ENCODE results near the gene TMPRSS4. TPM values are rescaled to one million over a fixed set of nuclear protein-coding genes. Genes with fewer than 3 reads are reported as not detected.

TMPRSS4 gene
- total RNA-seq, 1 donor from 2014 or later, result not detected

DNA sequence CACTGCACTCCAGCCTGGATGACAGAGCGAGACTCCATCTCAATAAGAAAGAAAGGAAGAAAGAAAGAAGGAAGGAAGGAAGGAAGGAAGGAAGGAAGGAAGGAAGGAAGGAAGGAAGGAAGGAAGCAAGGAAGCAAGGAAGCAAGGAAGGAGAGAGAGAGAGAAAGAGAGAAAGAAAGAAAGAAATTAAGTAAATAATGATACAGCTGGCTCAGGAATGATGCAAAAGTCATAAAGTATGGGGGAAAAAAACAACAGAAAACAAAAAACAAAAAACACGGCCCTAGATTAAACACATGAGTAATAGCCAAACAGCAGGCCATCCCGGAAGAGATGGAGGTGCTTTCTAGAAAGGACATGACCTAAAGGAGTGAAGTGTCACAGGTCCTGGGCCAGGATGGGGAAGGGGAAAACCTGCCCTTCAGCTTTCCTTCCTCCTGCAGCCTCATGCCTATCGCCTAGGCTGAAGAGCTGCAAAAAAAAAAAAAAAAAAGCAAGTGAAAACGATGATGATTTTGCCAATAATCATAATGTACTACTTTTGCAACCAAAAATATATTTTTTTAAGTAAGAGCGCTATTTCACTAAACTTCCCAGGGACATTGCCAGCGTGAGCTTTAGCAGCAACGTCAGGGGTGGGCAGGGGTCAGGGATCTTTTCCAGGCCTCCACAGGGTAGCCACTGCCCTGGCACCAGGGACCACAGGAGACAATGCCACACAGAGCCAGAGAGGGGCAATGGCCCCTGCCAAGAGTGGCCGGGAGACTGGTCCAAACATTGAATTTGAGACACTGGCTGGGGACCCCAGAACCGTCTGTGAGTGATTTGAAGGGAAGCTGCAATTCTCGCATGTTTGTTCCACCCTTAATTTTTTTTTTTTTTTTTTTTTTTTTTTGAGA lies 28.2 kb upstream of the TMPRSS4 start:
- no peak overlapping the region for H3K27ac Mint-ChIP-seq (ENCODE audit: unreplicated experiment)
- TF ChIP-seq, protein P1, sequence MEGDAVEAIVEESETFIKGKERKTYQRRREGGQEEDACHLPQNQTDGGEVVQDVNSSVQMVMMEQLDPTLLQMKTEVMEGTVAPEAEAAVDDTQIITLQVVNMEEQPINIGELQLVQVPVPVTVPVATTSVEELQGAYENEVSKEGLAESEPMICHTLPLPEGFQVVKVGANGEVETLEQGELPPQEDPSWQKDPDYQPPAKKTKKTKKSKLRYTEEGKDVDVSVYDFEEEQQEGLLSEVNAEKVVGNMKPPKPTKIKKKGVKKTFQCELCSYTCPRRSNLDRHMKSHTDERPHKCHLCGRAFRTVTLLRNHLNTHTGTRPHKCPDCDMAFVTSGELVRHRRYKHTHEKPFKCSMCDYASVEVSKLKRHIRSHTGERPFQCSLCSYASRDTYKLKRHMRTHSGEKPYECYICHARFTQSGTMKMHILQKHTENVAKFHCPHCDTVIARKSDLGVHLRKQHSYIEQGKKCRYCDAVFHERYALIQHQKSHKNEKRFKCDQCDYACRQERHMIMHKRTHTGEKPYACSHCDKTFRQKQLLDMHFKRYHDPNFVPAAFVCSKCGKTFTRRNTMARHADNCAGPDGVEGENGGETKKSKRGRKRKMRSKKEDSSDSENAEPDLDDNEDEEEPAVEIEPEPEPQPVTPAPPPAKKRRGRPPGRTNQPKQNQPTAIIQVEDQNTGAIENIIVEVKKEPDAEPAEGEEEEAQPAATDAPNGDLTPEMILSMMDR (IDR thresholded peaks at IDR 0.05; ENCODE audit: partially characterized antibody, unreplicated experiment), result no peak
- H3K27me3 Mint-ChIP-seq (ENCODE audit: unreplicated experiment), result peaks cover 4% of the 10 kb centered on the region
- H3K9me3 Mint-ChIP-seq (ENCODE audit: unreplicated experiment), result no peaks in the 10 kb centered on the region
- no peak overlapping the region for H3K4me3 Mint-ChIP-seq (ENCODE audit: unreplicated experiment)
- H3K36me3 Mint-ChIP-seq (ENCODE audit: unreplicated experiment), result no peaks in the 10 kb centered on the region
- H3K4me1 Mint-ChIP-seq (ENCODE audit: low read depth, unreplicated experiment), result no peaks in the 10 kb centered on the region
- no peak for DNase-seq

DNA sequence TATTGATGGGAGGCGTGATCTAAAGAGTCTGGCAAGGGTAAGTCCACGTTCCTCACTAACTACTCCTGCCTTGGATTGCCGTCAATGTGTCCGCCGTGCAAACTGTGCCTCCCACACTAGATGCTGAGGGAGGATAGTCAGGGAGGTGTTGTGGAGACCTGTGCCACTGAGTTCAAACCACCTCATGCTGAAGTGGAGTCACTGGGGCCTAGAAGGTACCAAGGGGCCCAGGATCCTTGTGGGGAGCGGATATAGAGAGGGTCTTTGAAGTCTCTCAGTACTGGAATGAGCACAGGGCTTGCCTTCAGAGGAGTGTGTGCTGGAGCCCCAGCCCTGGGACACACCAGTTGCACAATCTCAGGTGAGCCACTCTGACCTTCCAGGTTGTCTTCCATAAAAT lies 27.1 kb upstream of the TMPRSS4 start:
- H3K36me3 Mint-ChIP-seq (ENCODE audit: unreplicated experiment), result no peaks in the 10 kb centered on the region
- no peak overlapping the region for H3K27ac Mint-ChIP-seq (ENCODE audit: unreplicated experiment)
- H3K27me3 Mint-ChIP-seq (ENCODE audit: unreplicated experiment), result peaks cover 2% of the 10 kb centered on the region
- H3K9me3 Mint-ChIP-seq (ENCODE audit: unreplicated experiment), result no peaks in the 10 kb centered on the region
- H3K4me1 Mint-ChIP-seq (ENCODE audit: low read depth, unreplicated experiment), result no peaks in the 10 kb centered on the region
- no peak overlapping the region for H3K4me3 Mint-ChIP-seq (ENCODE audit: unreplicated experiment)
- TF ChIP-seq, protein P1 (IDR thresholded peaks at IDR 0.05; ENCODE audit: partially characterized antibody, unreplicated experiment), result no peak
- DNase-seq, result no peak

DNA sequence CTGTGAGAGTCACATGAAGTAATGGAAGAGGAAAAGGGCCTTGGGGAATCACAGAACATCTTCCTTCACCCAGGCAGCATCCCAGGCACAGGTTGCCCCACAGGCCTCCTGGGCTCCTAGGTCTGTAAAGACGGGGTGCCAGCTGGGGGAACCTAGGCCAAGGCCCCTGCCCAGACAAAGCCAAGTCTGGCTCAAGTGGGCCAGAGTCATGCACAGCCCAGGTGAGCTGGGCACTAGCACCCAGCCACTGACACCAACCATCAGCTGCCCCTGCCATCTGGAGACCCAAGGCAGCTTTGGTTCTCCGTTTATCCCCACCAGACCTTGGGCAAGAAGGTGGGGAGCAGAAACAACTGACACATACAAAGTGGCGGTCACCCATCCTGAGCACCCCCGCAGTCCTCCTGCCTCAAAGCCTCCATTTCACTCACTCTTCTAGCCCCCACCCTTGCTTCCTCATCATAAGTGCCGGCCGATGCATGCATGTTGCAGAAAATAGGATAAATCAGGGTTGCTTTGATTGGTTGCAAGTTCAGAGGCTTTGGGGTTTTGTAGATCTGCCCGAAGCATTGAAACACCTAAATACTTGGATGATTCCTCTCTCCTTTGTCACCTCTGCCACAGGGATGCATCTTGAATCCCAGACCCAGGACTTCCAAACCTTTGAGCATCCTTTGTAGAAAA lies 26.5 kb upstream of the TMPRSS4 start:
- H3K36me3 Mint-ChIP-seq (ENCODE audit: unreplicated experiment), result no peaks in the 10 kb centered on the region
- no peak for DNase-seq
- no peaks in the 10 kb centered on the region for H3K4me1 Mint-ChIP-seq (ENCODE audit: low read depth, unreplicated experiment)
- no peak overlapping the region for H3K27ac Mint-ChIP-seq (ENCODE audit: unreplicated experiment)
- no peak overlapping the region for H3K4me3 Mint-ChIP-seq (ENCODE audit: unreplicated experiment)
- H3K27me3 Mint-ChIP-seq (ENCODE audit: unreplicated experiment), result peaks cover 2% of the 10 kb centered on the region
- H3K9me3 Mint-ChIP-seq (ENCODE audit: unreplicated experiment), result no peaks in the 10 kb centered on the region
- TF ChIP-seq, protein P1 (IDR thresholded peaks at IDR 0.05; ENCODE audit: partially characterized antibody, unreplicated experiment), result no peak

DNA sequence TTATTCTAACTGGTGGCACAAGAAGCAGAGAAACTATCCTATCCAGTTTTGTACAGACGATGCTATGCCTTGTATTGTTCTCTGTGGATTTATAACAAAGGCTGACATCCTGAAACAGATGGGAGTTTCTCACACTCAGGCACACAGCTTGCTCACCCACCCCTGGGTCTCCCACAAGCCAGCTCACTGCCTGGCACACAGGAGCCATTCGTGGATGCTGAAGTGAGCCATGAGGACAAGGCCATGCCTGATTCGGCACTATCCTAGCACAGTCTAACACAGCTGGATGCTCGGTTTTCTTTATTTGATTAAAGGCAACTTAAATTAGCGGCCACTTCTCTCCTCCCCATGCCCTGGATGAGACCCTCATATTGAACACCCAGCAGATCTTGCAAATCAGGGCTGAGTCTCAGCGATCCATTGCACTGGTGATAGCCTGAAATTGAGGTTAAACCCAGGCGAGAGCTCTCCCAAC lies 25.7 kb upstream of the TMPRSS4 start:
- H3K4me3 Mint-ChIP-seq (ENCODE audit: unreplicated experiment), result no peak overlapping the region
- H3K27ac Mint-ChIP-seq (ENCODE audit: unreplicated experiment), result no peak overlapping the region
- peaks cover 2% of the 10 kb centered on the region for H3K9me3 Mint-ChIP-seq (ENCODE audit: unreplicated experiment)
- H3K27me3 Mint-ChIP-seq (ENCODE audit: unreplicated experiment), result peaks cover 2% of the 10 kb centered on the region
- no peak for DNase-seq
- TF ChIP-seq, protein P1 (IDR thresholded peaks at IDR 0.05; ENCODE audit: partially characterized antibody, unreplicated experiment), result no peak
- peaks cover 5% of the 10 kb centered on the region for H3K36me3 Mint-ChIP-seq (ENCODE audit: unreplicated experiment)
- H3K4me1 Mint-ChIP-seq (ENCODE audit: low read depth, unreplicated experiment), result no peaks in the 10 kb centered on the region
